ENCODE data around the gene PTPRD. TPM values are rescaled to one million over a fixed set of nuclear protein-coding genes. Genes with fewer than 3 reads are reported as not detected.

Gene PTPRD
- total RNA-seq, 1 donor from 2014 or later: 5.7 TPM

- Mint-ChIP-seq H3K36me3 (ENCODE audit: low read depth) (no peaks in the 10 kb centered on the region), H3K4me3 (ENCODE audit: unreplicated experiment) (no peak overlapping the region), H3K9me3 (ENCODE audit: low read depth) (no peaks in the 10 kb centered on the region), H3K27ac (ENCODE audit: unreplicated experiment) (no peak overlapping the region), H3K27me3 (ENCODE audit: low read depth) (no peaks in the 10 kb centered on the region), H3K4me1 (ENCODE audit: low read depth) (no peaks in the 10 kb centered on the region)
- TF ChIP-seq, protein P1, sequence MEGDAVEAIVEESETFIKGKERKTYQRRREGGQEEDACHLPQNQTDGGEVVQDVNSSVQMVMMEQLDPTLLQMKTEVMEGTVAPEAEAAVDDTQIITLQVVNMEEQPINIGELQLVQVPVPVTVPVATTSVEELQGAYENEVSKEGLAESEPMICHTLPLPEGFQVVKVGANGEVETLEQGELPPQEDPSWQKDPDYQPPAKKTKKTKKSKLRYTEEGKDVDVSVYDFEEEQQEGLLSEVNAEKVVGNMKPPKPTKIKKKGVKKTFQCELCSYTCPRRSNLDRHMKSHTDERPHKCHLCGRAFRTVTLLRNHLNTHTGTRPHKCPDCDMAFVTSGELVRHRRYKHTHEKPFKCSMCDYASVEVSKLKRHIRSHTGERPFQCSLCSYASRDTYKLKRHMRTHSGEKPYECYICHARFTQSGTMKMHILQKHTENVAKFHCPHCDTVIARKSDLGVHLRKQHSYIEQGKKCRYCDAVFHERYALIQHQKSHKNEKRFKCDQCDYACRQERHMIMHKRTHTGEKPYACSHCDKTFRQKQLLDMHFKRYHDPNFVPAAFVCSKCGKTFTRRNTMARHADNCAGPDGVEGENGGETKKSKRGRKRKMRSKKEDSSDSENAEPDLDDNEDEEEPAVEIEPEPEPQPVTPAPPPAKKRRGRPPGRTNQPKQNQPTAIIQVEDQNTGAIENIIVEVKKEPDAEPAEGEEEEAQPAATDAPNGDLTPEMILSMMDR (IDR thresholded peaks at IDR 0.05): no peak
- DNase-seq (ENCODE audit: low spot score): no peak
Measured at GRCh38 chr9:8374471-8374870, 2238.3 kb downstream of the PTPRD start.

- no peaks in the 10 kb centered on the region for H3K27me3 Mint-ChIP-seq (ENCODE audit: low read depth)
- peaks cover under 1% of the 10 kb centered on the region for H3K4me1 Mint-ChIP-seq (ENCODE audit: low read depth)
- no peak overlapping the region for H3K4me3 Mint-ChIP-seq (ENCODE audit: unreplicated experiment)
- no peak for DNase-seq (ENCODE audit: low spot score)
- H3K36me3 Mint-ChIP-seq (ENCODE audit: low read depth): no peaks in the 10 kb centered on the region
- TF ChIP-seq, protein P1 (IDR thresholded peaks at IDR 0.05): no peak
- no peaks in the 10 kb centered on the region for H3K9me3 Mint-ChIP-seq (ENCODE audit: low read depth)
- no peak overlapping the region for H3K27ac Mint-ChIP-seq (ENCODE audit: unreplicated experiment)
Measured at GRCh38 chr9:8371686-8372085, 2241.1 kb downstream of the PTPRD start.

DNA sequence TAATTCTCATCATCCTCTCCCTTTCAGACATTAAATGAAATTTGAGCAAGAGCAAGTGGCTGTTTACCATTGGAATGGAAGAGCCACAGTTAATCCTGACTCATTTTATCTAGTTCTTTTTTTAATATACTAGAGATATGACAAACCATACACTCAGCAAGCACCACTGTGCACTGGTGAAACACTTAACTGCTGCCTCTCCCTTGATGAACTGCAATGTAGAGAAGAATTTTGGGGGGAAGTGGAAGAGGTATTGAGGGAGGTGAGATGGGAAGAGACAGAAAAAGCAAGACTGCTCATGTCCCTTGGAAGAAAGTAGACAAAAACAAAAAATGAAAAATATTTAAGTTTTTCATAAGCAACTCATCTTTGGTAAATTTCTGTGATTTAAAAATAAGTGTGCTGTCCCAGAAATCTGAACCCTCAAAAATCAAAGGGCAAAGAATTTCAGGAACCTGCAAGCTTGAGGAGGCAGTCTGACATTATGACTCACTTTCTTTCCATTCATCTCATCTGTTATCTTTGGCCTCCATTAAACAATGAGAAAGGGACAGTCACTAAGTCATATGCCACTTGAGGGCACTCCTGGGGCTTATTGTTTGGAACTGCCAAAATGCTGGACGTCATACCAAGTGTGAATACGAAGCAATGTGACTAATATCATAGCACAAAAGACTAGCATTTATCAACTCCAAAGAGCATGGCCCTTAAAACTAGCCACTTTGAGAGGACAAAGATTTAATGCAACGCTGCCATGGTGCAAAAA lies 2246.5 kb downstream of the PTPRD start:
- Mint-ChIP-seq H3K4me3 (ENCODE audit: unreplicated experiment) (no peak overlapping the region), H3K27me3 (ENCODE audit: low read depth) (no peaks in the 10 kb centered on the region), H3K36me3 (ENCODE audit: low read depth) (no peaks in the 10 kb centered on the region), H3K27ac (ENCODE audit: unreplicated experiment) (peak overlapping the region; percentile 67), H3K9me3 (ENCODE audit: low read depth) (no peaks in the 10 kb centered on the region), H3K4me1 (ENCODE audit: low read depth) (peaks cover 42% of the 10 kb centered on the region)
- TF ChIP-seq, protein P1 (IDR thresholded peaks at IDR 0.05): peak; percentile 40
- DNase-seq (ENCODE audit: low spot score): no peak

DNA sequence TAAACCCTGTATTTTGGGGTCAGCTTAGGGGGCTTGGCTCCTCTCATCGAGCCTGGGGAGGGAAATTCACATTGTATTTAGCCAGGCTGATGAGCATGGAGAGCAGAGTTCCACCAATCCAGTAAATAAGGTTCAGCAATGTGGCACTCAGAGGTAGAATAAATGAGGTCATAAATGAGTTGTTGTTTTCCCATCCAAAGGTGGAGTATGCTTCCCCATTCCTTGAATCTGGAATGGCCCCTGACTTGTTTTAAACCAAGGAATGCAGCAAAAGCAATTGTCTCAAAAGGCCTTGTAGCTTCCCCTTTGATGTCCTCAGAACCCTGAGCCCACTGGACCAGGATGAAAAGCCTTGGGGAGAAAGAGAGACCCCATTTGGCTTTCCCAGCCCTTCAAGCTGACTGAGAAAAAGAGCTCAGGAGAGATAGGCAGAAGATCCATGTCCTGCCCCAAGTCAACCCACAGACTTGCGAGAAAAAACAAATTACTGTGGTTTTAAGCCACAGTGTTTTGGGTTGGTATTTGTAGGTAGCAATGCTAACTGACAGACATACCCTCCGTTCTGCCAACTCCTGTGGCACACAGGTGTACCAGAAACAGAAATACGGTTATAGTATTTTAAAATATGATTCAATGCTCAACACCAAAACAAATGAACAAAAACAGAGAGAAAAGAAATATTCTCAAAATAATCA lies 2247.2 kb downstream of the PTPRD start:
- H3K4me1 Mint-ChIP-seq (ENCODE audit: low read depth): peaks cover 42% of the 10 kb centered on the region
- peak overlapping the region; percentile 67 for H3K27ac Mint-ChIP-seq (ENCODE audit: unreplicated experiment)

GRCh38 chr9:8365029-8365428 lies 2247.8 kb downstream of the PTPRD start:
- TF ChIP-seq, protein P1 (IDR thresholded peaks at IDR 0.05): no peak
- Mint-ChIP-seq H3K4me1 (ENCODE audit: low read depth) (peaks cover 42% of the 10 kb centered on the region), H3K9me3 (ENCODE audit: low read depth) (no peaks in the 10 kb centered on the region), H3K4me3 (ENCODE audit: unreplicated experiment) (no peak overlapping the region), H3K27ac (ENCODE audit: unreplicated experiment) (peak overlapping the region; percentile 67), H3K36me3 (ENCODE audit: low read depth) (no peaks in the 10 kb centered on the region), H3K27me3 (ENCODE audit: low read depth) (no peaks in the 10 kb centered on the region)
- DNase-seq (ENCODE audit: low spot score): no peak

More for the DNA sequence above, 2247.2 kb downstream of the PTPRD start:
- no peak for DNase-seq (ENCODE audit: low spot score)
- TF ChIP-seq, protein P1 (IDR thresholded peaks at IDR 0.05): no peak
- Mint-ChIP-seq H3K36me3 (ENCODE audit: low read depth) (no peaks in the 10 kb centered on the region), H3K4me3 (ENCODE audit: unreplicated experiment) (no peak overlapping the region), H3K27me3 (ENCODE audit: low read depth) (no peaks in the 10 kb centered on the region), H3K9me3 (ENCODE audit: low read depth) (no peaks in the 10 kb centered on the region)

Measured in chondrocyte (in vitro differentiated cells).